ENCODE results near the gene CCDC170. TPM values are rescaled to one million over a fixed set of nuclear protein-coding genes. Genes with fewer than 3 reads are reported as not detected.

The CCDC170 gene
- total RNA-seq, 1 experiment from 2014 or later = 0.12 TPM

GRCh38 chr6:151535476-151536187 is 41.8 kb downstream of the CCDC170 start:
- POLR2A ChIA-PET = no interaction called here
- Histone ChIP-seq H3K4me2 (ENCODE audit: low read length) (no peak overlapping the region), H3K36me3 (ENCODE audit: control insufficient read depth in 1 of 2, insufficient read depth in 2 of 2, low read length in 2 of 2) (no peaks in the 10 kb centered on the region), H3K4me3 (replicated peaks in 1 of 2; ENCODE audit: low read depth in 1 of 2, low read length in 2 of 2) (no peak overlapping the region), H3K79me2 (ENCODE audit: insufficient read depth, low read length) (no peaks in the 10 kb centered on the region), H3K27me3 (ENCODE audit: insufficient read depth, low read length) (no peaks in the 10 kb centered on the region), H3K27ac (ENCODE audit: low read depth, low read length) (no peak overlapping the region), H3K9ac (ENCODE audit: low read length) (no peak overlapping the region), H3K9me3 (ENCODE audit: control insufficient read depth in 1 of 2, insufficient read depth in 1 of 2, low read depth in 1 of 2, low read length in 2 of 2) (0 out of 4 replicates have a peak, but pooled peaks cover 0 to 3% of the 10 kb centered on the region in 2 experiments), H3K9me2 (ENCODE audit: insufficient read depth) (no peaks in the 10 kb centered on the region), H3K4me1 (ENCODE audit: control insufficient read depth in 1 of 2, insufficient read depth in 2 of 2, low read length in 2 of 2) (no peaks in the 10 kb centered on the region), H2AFZ (ENCODE audit: low read depth, low read length, poor library complexity, severe bottlenecking) (no peak overlapping the region), H4K20me1 (ENCODE audit: insufficient read depth) (no peaks in the 10 kb centered on the region)
- no TSS peak for BruUV-seq (replicated peaks)
- ATAC-seq (no peak), DNase-seq (ENCODE audit: low read depth, low spot score) (no peak)
- CTCF ChIA-PET = no interaction called here
- intact Hi-C loops (cut with micrococcal nuclease) = no loop called here
- RAD21 ChIA-PET (ENCODE audit: low non-redundant PET in 1 of 2, low total read pairs in 2 of 2, uncharacterized antibody in 2 of 2, unreplicated experiment in 2 of 2) = no interaction called here
- TF ChIP-seq EGR1 (IDR thresholded peaks at IDR 0.05; ENCODE audit: low read depth) (no peak), FOSL1 (IDR thresholded peaks at IDR 0.05; ENCODE audit: low read depth) (no peak), CBX3 (IDR thresholded peaks at IDR 0.05; ENCODE audit: low read depth) (no peak), CTCF (IDR thresholded peaks at IDR 0.05 in 2 of 3, conservative IDR thresholded peaks at IDR 0.05 in 1 of 3; ENCODE audit: borderline replicate concordance in 1 of 3, insufficient read depth in 1 of 3, low read depth in 2 of 3, low read length in 2 of 3) (no peak), POLR2A (IDR thresholded peaks at IDR 0.05; ENCODE audit: borderline replicate concordance, extremely low read depth, insufficient read depth, insufficient read length) (no peak), JUND (IDR thresholded peaks at IDR 0.05) (no peak), ZNF274 (IDR thresholded peaks at IDR 0.05; ENCODE audit: low read depth, low read length) (no peak), EZH2phosphoT487 (IDR thresholded peaks at IDR 0.05; ENCODE audit: borderline replicate concordance) (no peak), ZFX (IDR thresholded peaks at IDR 0.05) (no peak), SRF (IDR thresholded peaks at IDR 0.05; ENCODE audit: low read depth) (no peak), SP1 (IDR thresholded peaks at IDR 0.05; ENCODE audit: low read depth) (no peak), ELF1 (IDR thresholded peaks at IDR 0.05; ENCODE audit: borderline replicate concordance, low read depth) (no peak), REST (IDR thresholded peaks at IDR 0.05; ENCODE audit: low read depth) (no peak), TCF7L2 (IDR thresholded peaks at IDR 0.05; ENCODE audit: borderline replicate concordance, extremely low read depth, insufficient read depth, insufficient read length) (no peak), RAD21 (IDR thresholded peaks at IDR 0.05; ENCODE audit: low read depth) (no peak), ATF3 (IDR thresholded peaks at IDR 0.05) (no peak), YY1 (IDR thresholded peaks at IDR 0.05; ENCODE audit: extremely low read depth, insufficient replicate concordance, low read depth, low read length) (no peak), EZH2 (IDR thresholded peaks at IDR 0.05) (no peak)
